GM18499 (cell line): ENCODE data around the gene PDK1.
"Not testable (repeated sequence)": the region's sequence is repeated elsewhere in the genome, so short reads cannot be mapped to it uniquely, and the experiment has no call there.

Experiments
- ATAC-seq: cut with Tn5 transposase; IDR thresholded peaks from one replicate; pipeline ENCODE4 v1.9.1; 2021; ENCODE audit warnings: moderate number of reproducible peaks; ENCODE audit not compliant: insufficient read depth, unreplicated experiment

The PDK1 gene

GRCh38 chr2:172555522-172556283 lies at the start of gene PDK1:
Gene PDK1, plus strand, starts transcription at chr2:172556090. Its CDS starts 61 bp downstream, at chr2:172556151.
- peak; percentile 55 for ATAC-seq

- no peak for ATAC-seq
Observed at GRCh38 chr2:172507199-172507598, 48.7 kb upstream of the PDK1 start.

GRCh38 chr2:172510088-172510487 lies 45.8 kb upstream of the PDK1 start:
- ATAC-seq = no peak

- no peak for ATAC-seq
Observed at GRCh38 chr2:172510548-172510947, 45.3 kb upstream of the PDK1 start.

- no peak for ATAC-seq
Observed at GRCh38 chr2:172512810-172513523, 42.9 kb upstream of the PDK1 start.

GRCh38 chr2:172513524-172513900 lies 42.4 kb upstream of the PDK1 start:
- no peak for ATAC-seq

- no peak for ATAC-seq
Observed at GRCh38 chr2:172513935-172514586, 41.8 kb upstream of the PDK1 start.

GRCh38 chr2:172516299-172516698 lies 39.6 kb upstream of the PDK1 start:
- no peak for ATAC-seq

GRCh38 chr2:172518995-172519394 lies 36.9 kb upstream of the PDK1 start:
- ATAC-seq = no peak

GRCh38 chr2:172525601-172526000 lies 30.3 kb upstream of the PDK1 start:
- no peak for ATAC-seq

- no peak for ATAC-seq
Observed at GRCh38 chr2:172531309-172531708, 24.6 kb upstream of the PDK1 start.

GRCh38 chr2:172532461-172532860 lies 23.4 kb upstream of the PDK1 start:
- ATAC-seq = not testable (repeated sequence)

- ATAC-seq = no peak
Observed at GRCh38 chr2:172533687-172534086, 22.2 kb upstream of the PDK1 start.

- no peak for ATAC-seq
Observed at GRCh38 chr2:172535119-172535518, 20.8 kb upstream of the PDK1 start.

- ATAC-seq = not testable (repeated sequence)
Observed at GRCh38 chr2:172537851-172538250, 18.0 kb upstream of the PDK1 start.

- no peak for ATAC-seq
Observed at GRCh38 chr2:172539767-172540166, 16.1 kb upstream of the PDK1 start.

- no peak for ATAC-seq
Observed at GRCh38 chr2:172540421-172540820, 15.5 kb upstream of the PDK1 start.

GRCh38 chr2:172545408-172546075 lies 10.3 kb upstream of the PDK1 start:
- ATAC-seq = no peak

GRCh38 chr2:172549131-172549530 lies 6.8 kb upstream of the PDK1 start:
- ATAC-seq = no peak

GRCh38 chr2:172549802-172550201 lies 6.1 kb upstream of the PDK1 start:
- not testable (repeated sequence) for ATAC-seq

GRCh38 chr2:172550419-172550818 lies 5.5 kb upstream of the PDK1 start:
- ATAC-seq = no peak
